GM19099 (cell line): ENCODE results near the gene TMEM126B.
A peak's percentile ranks its signal among the peaks of the same experiment; 100 is the strongest.

Source experiments
- POLR2A ChIP-seq: IDR thresholded peaks from 3 replicates; pipeline ENCODE4 v1.6.1; 2011; ENCODE audit warnings: low read depth; ENCODE audit not compliant: insufficient read length; ENCODE audit errors: extremely low read depth

TMEM126B gene

GRCh38 chr11:85634747-85635146, 6.4 kb downstream of the TMEM126B start:
- TF ChIP-seq POLR2A: no peak

DNA sequence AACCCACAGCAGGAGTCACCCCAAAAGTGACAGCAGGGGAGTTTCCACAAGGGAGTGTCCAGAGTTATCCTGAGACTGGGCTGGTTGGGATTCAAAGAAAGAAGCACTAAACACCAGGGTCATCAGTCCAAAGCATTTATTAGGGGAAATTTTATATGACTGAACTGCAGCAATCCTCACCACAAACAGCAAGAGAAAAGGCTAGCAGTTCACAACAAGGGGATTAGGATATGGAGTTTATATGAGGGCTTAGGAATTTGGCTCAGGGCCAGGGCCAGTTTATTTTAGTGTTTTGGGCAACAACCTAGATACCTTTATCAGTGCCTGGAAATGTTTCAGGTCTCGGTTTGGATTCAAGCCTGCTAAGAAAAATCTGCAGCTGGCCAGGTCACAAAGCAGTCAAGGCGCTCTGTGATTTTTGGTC, 14.8 kb downstream of the TMEM126B start:
- TF ChIP-seq POLR2A: no peak

- TF ChIP-seq POLR2A: no peak
Measured at GRCh38 chr11:85647078-85647477, 18.7 kb downstream of the TMEM126B start.

- TF ChIP-seq POLR2A: peak; percentile 97
Measured at GRCh38 chr11:85647604-85648299, 19.4 kb downstream of the TMEM126B start, which contains the start of gene TMEM126A. Gene TMEM126A, plus strand, starts transcription at chr11:85647967. Its CDS starts 2,289 bp downstream, at chr11:85650256.

GRCh38 chr11:85651118-85651517, 22.7 kb downstream of the TMEM126B start:
- no peak for TF ChIP-seq POLR2A

DNA sequence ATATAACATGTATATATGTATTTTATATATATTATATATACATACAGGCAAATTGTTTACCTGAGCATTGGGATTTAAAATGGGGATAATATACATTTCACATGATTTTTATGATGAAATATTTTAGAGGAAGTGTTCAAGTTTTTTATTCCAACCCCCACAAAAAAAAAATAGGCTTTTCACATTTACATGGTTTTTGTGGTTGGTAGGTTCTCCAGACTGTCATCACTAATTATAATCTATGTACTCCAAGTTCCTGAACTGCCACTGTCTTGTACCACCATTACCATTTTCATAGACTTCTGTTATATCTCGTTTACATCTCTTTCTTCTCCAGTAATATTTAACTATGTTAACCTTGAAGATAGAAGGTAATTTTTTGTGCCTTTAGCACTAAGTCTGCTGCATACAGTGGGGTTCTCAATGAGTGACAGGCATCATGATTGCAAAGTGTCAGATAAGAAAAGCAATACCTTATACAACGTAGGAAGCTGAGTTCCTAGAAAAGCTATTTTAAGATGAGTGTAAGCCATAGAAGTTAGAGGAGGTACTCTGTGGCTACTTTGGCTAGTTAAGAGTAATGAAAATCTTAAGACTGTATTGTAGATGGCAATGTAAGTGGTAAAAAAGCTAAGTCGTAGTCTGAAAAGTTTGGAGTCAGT, 24.5 kb downstream of the TMEM126B start:
- no peak for TF ChIP-seq POLR2A

DNA sequence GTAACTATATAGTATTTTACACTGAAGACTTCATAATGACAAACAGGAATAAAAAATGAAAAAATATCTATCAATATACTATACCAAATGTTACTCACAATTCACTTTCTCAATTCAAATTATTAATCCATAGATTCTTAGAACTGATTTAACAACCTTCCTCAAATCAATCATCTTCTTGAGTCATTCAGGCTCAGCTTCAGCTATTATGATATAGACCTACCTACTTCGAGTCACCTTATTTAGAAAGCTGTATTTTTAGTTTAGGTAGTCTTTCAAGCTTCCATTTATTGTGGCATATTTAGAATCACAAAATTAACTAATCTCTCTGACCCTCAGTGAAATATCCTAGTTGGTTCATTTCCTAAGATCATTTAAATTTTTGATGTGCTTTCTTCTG, 28.4 kb downstream of the TMEM126B start:
- TF ChIP-seq POLR2A: no peak

GRCh38 chr11:85658180-85658579, 29.8 kb downstream of the TMEM126B start:
- no peak for TF ChIP-seq POLR2A

DNA sequence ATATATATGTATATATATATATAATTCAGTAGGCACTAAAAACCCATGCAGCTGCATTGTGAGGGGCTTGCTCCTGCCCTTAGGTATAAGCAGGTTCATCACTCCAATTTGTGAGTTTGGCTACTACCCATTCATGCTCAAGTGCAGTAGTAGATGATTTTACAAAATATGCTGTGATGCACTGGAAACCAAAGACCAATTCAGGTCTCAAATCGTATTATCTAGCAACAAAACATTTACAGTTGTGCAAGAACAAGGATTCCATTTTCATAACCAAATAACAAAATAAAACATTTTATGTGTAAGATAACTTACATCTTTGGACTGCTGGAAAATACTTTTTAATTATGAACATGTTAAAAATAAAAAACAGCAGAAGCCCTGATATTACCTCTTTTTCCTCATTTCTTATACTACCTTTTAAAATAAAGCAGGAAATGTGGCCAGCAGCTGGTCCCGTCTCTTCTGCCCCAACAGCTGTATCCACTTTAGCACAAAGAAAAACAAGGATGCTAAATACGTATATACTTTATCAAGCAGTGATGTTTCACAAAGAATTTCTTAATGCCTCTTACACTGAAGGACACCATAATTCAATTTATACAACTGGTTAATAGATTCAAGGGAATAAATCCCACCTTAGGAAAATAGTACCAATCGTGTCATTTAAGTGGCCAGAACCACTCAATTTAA, 33.7 kb downstream of the TMEM126B start:
- no peak for TF ChIP-seq POLR2A

GRCh38 chr11:85663080-85663752, 34.8 kb downstream of the TMEM126B start:
- TF ChIP-seq POLR2A: no peak

DNA sequence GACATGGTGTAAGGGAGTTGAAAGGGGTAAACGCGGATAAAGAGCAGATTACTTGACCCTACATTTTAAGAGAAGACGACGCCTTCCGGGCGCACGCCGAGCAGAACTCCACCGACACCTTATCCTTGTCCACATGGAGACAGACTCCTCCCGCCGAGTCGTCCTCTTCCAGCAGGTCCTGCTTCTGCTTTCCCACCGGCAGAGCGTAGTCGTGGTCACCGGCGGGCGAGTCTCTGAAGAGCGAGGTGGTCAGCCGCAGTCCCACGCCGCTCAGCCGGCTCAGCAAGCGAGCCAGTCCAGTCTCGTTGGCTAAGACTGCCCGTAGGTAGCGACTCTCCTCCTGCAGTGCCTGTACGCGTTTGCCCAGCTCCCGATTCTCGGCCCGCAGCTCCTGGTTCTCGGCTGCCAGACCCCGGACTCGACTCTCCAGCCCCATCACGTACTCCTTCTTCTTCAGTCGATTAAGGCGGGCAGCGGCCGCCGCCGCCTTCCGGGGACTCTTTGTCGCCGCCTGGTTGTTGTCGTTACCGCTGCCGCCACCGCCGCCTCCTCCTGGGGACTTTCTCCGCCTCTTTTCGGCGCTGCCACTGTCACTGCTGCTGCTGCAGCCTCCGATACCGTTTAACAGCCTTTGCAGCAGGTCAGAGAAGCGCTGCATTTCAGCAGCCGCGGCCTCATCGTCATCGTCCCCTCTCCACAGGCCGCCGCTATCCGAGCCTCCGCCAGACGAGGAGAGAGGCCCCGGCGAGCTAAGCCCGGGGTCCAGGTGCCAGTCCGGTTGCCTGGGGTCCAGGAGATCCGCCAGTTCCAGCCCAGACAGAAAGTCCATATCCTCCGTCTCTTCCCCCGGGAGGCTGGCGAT, 35.6 kb downstream of the TMEM126B start:
- TF ChIP-seq POLR2A: peak; percentile 62

DNA sequence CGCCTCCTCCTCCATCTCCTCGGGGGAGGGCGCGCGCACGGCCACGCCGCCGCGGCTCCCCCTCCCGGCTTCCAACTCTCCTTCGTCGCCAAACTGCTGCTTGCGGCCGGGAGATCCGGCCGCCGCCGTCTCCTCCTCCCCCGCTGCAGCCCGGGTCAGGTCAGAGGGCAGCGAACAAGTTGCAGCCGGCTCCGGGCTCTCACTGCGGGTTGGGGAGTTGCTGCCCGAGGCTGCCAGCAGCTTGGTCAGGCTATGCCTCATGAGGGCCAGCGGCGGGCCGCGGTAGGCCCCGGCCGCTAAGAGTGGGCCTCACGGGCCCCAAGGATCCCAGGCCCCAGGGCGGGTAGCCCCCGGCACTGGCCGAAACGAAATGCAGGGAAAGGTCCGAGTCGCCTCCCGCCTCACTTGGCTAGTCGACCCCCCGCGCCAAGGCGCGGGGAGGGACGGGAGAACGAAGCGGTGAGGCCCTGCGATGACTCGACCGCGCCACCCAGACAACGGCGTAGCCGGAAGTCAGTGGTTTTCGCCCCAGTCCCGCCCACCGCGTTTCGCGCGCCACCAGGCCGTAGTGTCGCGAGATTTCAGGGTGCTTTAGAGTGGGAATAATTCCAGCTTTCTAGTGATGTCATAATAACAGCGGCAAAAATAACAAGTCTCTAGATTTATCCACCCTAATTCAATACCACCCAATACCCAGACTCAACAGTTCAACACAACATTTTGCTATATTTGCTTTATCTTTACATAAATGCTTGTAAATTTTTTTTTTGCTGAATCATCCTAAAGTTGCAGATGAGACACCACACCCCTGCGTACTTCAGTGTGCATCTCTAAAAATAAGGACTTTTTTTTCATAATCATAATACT, 36.5 kb downstream of the TMEM126B start, which contains the start of gene CREBZF:
TSS of gene CREBZF (minus strand) at position 515 of the 867 bp plus-strand sequence. CDS start at position 261, 254 bp downstream.
- TF ChIP-seq POLR2A: peak; percentile 92

DNA sequence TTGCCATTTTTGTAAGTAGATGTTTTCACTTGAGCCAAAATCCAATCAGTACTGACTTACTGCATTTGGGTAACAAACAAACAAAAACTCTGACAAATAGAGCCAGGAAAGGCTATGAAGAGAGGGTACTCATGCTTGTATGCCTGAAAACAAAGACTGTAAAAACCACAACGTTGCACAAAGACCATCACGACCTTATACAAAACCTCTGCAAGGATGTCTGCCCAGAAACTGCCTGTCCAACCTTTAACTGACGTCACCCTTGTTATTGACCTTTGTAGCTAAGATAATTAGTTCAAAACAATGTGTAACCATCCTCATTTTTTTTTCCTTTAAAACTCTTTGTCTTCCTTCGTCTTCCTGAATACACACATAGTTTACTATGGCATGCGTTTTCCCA, 37.3 kb downstream of the TMEM126B start:
- no peak for TF ChIP-seq POLR2A
